ENCODE measurements around the gene CDRT15. TPM values are rescaled to one million over a fixed set of nuclear protein-coding genes. Genes with fewer than 3 reads are reported as not detected.

Gene CDRT15
- total RNA-seq, 1 donor from 2014 or later: not detected

DNA sequence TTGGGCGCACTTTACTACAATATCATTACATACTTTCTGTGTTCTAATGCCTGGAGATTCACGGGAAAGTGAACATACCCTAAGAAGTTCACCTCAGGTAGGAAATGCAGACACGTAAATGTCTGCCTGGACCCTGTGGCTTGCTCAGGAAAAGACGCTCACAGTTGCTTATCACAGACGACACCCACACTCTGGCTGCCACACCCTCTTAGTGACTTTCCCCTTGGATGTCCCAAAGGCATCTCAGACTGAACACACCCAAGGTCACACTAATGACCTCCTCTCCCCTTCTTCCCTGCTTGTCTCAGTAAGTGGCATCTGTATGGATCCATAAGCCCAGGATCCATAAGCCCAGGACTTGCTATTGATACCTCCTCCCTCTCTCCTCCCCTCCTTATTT is 32.6 kb downstream of the CDRT15 start:
- Mint-ChIP-seq H3K4me1 (ENCODE audit: unreplicated experiment) (peaks cover 13% of the 10 kb centered on the region), H3K27ac (ENCODE audit: unreplicated experiment) (no peak overlapping the region), H3K36me3 (ENCODE audit: low read depth, unreplicated experiment) (peaks cover 12% of the 10 kb centered on the region), H3K27me3 (ENCODE audit: unreplicated experiment) (peaks cover 4% of the 10 kb centered on the region), H3K4me3 (ENCODE audit: unreplicated experiment) (no peak overlapping the region), H3K9me3 (ENCODE audit: unreplicated experiment) (no peaks in the 10 kb centered on the region)
- no peak for DNase-seq (ENCODE audit: low spot score)
- TF ChIP-seq, protein P1, sequence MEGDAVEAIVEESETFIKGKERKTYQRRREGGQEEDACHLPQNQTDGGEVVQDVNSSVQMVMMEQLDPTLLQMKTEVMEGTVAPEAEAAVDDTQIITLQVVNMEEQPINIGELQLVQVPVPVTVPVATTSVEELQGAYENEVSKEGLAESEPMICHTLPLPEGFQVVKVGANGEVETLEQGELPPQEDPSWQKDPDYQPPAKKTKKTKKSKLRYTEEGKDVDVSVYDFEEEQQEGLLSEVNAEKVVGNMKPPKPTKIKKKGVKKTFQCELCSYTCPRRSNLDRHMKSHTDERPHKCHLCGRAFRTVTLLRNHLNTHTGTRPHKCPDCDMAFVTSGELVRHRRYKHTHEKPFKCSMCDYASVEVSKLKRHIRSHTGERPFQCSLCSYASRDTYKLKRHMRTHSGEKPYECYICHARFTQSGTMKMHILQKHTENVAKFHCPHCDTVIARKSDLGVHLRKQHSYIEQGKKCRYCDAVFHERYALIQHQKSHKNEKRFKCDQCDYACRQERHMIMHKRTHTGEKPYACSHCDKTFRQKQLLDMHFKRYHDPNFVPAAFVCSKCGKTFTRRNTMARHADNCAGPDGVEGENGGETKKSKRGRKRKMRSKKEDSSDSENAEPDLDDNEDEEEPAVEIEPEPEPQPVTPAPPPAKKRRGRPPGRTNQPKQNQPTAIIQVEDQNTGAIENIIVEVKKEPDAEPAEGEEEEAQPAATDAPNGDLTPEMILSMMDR (IDR thresholded peaks at IDR 0.05; ENCODE audit: unreplicated experiment): no peak

DNA sequence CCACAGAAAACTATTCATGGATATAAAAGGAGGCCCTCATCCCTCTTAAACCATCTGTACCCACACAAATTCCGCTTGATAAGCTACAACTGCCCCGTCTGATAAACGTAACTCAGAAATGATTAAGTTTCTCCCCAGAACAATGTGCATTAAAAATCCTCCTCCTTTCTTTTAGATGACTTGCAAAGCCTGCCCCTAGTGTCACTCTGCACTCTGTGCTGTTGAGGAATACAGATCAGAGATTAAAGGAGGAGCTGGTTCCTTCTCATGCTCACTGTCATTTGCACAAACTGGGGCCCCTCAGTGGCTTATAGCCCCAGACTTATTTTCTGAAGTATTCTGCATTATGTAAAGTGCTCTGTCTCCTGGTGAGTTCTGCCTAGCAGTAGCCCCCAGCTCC is 33.3 kb downstream of the CDRT15 start:
- Mint-ChIP-seq H3K9me3 (ENCODE audit: unreplicated experiment) (no peaks in the 10 kb centered on the region), H3K4me3 (ENCODE audit: unreplicated experiment) (no peak overlapping the region), H3K27me3 (ENCODE audit: unreplicated experiment) (peaks cover 4% of the 10 kb centered on the region), H3K36me3 (ENCODE audit: low read depth, unreplicated experiment) (peaks cover 6% of the 10 kb centered on the region), H3K4me1 (ENCODE audit: unreplicated experiment) (peaks cover 16% of the 10 kb centered on the region), H3K27ac (ENCODE audit: unreplicated experiment) (no peak overlapping the region)
- TF ChIP-seq, protein P1 (IDR thresholded peaks at IDR 0.05; ENCODE audit: unreplicated experiment): no peak
- no peak for DNase-seq (ENCODE audit: low spot score)

- peaks cover 16% of the 10 kb centered on the region for H3K4me1 Mint-ChIP-seq (ENCODE audit: unreplicated experiment)
- H3K36me3 Mint-ChIP-seq (ENCODE audit: low read depth, unreplicated experiment): no peaks in the 10 kb centered on the region
Observed at GRCh38 chr17:14202388-14203166, 34.1 kb downstream of the CDRT15 start.

GRCh38 chr17:14201988-14202380 is 34.7 kb downstream of the CDRT15 start:
- Mint-ChIP-seq H3K27me3 (ENCODE audit: unreplicated experiment) (peaks cover 4% of the 10 kb centered on the region), H3K4me3 (ENCODE audit: unreplicated experiment) (no peak overlapping the region), H3K9me3 (ENCODE audit: unreplicated experiment) (no peaks in the 10 kb centered on the region), H3K27ac (ENCODE audit: unreplicated experiment) (no peak overlapping the region), H3K4me1 (ENCODE audit: unreplicated experiment) (peaks cover 16% of the 10 kb centered on the region), H3K36me3 (ENCODE audit: low read depth, unreplicated experiment) (no peaks in the 10 kb centered on the region)
- DNase-seq (ENCODE audit: low spot score): no peak
- TF ChIP-seq, protein P1 (IDR thresholded peaks at IDR 0.05; ENCODE audit: unreplicated experiment): no peak

More at GRCh38 chr17:14202388-14203166, 34.1 kb downstream of the CDRT15 start:
- Mint-ChIP-seq H3K9me3 (ENCODE audit: unreplicated experiment) (no peaks in the 10 kb centered on the region), H3K27ac (ENCODE audit: unreplicated experiment) (no peak overlapping the region), H3K4me3 (ENCODE audit: unreplicated experiment) (no peak overlapping the region), H3K27me3 (ENCODE audit: unreplicated experiment) (peaks cover 4% of the 10 kb centered on the region)
- TF ChIP-seq, protein P1 (IDR thresholded peaks at IDR 0.05; ENCODE audit: unreplicated experiment): no peak
- no peak for DNase-seq (ENCODE audit: low spot score)

Measured in endothelial cell (in vitro differentiated cells).